ENCODE results near the gene LYRM1. TPM values are rescaled to one million over a fixed set of nuclear protein-coding genes. Genes with fewer than 3 reads are reported as not detected.

LYRM1 gene
- total RNA-seq, 4 donors from 2014 or later: 37.1 to 106 (median 61.9) TPM

DNA sequence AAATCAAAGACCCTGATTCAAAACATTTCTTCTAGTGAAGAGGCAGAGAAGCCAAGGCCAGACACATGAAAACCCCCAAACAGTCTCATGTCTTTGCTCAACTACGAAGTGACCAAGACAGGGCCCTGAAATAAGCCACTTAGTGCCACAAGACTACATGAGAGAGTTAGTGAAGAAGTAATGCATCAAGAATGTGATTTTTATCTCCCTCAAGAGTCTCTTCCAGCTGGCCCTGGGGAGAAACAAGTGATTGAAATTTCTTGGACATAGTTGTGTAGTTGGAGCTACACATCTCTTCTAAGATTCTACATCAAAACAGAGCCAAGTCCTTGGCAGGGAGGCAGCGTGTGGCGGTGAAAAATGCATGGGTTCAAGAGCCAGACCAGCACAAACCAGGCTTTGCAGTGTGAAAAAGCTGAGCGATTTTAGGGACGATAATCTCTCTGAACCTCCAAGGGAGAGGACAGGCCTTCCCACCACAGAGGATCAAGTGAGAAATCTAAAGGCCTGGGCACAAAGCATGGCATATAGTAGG lies 30.6 kb downstream of the LYRM1 start:
- TF ChIP-seq, protein P1, sequence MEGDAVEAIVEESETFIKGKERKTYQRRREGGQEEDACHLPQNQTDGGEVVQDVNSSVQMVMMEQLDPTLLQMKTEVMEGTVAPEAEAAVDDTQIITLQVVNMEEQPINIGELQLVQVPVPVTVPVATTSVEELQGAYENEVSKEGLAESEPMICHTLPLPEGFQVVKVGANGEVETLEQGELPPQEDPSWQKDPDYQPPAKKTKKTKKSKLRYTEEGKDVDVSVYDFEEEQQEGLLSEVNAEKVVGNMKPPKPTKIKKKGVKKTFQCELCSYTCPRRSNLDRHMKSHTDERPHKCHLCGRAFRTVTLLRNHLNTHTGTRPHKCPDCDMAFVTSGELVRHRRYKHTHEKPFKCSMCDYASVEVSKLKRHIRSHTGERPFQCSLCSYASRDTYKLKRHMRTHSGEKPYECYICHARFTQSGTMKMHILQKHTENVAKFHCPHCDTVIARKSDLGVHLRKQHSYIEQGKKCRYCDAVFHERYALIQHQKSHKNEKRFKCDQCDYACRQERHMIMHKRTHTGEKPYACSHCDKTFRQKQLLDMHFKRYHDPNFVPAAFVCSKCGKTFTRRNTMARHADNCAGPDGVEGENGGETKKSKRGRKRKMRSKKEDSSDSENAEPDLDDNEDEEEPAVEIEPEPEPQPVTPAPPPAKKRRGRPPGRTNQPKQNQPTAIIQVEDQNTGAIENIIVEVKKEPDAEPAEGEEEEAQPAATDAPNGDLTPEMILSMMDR (IDR thresholded peaks at IDR 0.05; ENCODE audit: low read depth): no peak

DNA sequence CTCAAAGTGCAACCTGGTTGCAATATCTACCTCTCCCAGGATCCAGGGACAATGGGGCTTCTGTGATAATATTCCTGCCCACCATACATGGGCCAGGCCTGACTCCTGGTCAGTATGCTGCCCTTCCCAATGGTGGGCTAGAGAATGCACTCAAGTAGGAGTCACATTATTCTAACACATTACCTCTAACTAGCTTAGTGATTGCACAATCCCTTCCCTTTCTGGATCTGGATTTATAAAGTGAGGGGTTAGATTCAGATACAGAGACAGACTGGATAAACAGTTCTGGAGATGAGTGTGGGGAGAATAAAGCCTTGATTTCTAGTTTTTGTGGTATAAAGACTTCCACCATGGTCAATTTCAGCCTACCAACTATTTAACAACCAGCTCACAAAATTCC lies 33.0 kb downstream of the LYRM1 start:
- TF ChIP-seq, protein P1 (IDR thresholded peaks at IDR 0.05; ENCODE audit: low read depth): no peak

DNA sequence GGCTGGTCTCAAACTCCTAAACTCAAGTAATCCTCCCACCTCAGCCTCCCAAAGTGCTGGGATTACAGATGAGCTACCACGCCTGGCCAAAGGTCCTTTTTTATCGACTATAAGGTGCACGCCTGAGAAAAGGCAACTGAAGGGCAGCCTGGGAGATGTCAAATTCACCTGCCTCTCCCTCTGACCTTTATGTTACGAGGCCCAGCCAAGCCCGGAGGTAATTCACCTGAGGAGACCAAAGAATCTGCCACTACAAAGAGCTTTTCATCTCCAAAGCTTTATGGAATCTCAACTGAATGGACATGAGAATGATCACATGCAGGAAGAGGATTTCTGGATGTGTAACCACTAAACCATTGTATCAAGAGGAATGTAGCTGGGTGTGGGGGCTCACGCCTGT lies 37.2 kb downstream of the LYRM1 start:
- TF ChIP-seq, protein P1 (IDR thresholded peaks at IDR 0.05; ENCODE audit: low read depth): no peak

DNA sequence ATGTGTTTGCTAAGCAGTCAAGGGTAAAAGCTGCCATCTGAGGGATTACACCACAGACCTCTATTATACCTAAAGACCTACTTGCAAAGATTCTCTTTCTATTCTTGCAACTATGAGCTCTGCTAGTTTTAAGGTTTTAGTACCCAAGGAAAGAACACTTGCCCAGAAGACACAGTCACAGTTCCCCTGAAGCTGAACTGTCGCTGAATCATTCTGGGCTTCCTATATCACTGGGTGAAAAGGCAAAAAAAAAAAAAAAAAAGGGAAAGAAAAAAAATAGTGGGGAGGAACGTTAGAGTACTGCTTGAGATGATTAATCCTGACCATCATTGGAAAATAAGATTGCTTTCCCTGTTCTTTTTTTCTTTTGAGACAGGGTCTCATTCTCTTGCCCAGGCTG lies 37.9 kb downstream of the LYRM1 start:
- TF ChIP-seq, protein P1 (IDR thresholded peaks at IDR 0.05; ENCODE audit: low read depth): no peak

DNA sequence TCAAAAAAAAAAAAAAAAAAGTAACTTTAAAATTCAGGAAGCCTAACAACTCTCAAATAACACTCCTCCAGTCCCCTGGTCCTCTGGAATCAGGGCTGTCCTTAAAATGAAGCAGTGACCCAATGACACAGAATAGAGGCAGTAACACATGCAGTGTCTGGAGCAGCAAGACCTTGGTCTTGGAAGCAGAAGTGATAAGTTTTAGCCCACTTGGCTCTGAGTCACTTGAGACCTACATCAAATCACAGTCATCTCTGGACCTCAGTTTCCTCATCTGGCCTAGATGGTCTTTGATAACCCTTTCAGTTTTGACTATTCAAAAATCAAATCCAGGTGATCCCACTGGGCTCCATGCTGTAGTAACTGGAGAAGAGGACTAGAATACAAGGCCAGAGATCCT lies 39.0 kb downstream of the LYRM1 start:
- TF ChIP-seq, protein P1 (IDR thresholded peaks at IDR 0.05; ENCODE audit: low read depth): no peak

DNA sequence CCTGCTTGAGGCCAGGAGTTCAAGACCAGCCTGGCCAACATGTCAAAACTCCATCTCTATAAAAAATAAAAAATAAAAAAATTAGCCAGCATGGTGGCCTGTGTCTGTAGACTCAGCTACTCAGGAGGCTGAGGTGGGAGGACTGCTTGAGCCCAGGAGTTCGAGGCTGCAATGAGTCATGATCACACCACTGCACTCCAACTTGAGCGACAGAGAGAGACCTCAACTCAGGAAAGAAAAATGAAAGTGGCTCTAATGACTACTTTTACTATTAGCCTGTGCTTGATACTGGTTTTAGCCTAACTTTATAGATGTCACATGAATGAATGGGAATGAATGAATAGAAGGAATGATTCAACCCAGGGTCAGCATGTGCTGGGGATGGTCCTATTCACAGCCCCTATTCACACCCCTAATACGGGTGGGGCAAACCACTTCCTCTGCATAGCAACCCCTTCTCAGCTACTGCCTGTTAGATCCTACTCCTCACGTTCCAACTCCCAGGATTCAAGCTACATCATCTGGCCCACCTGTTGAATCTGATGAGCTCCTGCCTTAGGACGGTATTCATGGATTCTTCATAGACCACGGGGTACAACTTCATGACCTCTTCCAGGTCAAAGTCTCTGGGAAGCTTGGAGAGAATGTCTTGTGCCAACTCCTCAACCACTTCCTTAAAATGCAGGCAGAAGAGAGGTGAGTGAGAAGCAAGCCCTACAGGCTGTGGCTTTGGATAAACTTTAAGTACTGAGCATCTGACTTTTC lies 40.5 kb downstream of the LYRM1 start:
- TF ChIP-seq, protein P1 (IDR thresholded peaks at IDR 0.05; ENCODE audit: low read depth): no peak

DNA sequence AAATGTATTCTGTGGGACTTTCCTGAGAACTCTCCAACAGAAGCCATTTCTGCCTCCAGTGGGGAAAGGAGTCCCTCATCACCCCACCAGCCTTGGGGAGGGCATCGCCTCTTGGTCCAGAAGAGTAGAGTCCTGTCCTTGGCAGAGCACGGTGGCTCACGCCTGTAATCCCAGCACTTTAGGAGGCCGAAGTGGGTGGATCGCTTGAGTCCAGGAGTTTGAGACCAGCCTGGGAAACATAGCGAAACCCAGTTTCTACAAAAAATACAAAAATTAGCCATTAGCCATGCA lies 41.0 kb downstream of the LYRM1 start:
- TF ChIP-seq, protein P1 (IDR thresholded peaks at IDR 0.05; ENCODE audit: low read depth): no peak

Data from subcutaneous adipose tissue (tissue), 4 donors.